HG02840 (cell line): ENCODE data around the gene SRRD.

Experiments used
- ATAC-seq: cut with Tn5 transposase; IDR thresholded peaks from one replicate; pipeline ENCODE4 v1.9.1; 2021; ENCODE audit warnings: mild to moderate bottlenecking, moderate library complexity, moderate number of reproducible peaks; ENCODE audit not compliant: unreplicated experiment, low FRiP score

The SRRD gene

DNA sequence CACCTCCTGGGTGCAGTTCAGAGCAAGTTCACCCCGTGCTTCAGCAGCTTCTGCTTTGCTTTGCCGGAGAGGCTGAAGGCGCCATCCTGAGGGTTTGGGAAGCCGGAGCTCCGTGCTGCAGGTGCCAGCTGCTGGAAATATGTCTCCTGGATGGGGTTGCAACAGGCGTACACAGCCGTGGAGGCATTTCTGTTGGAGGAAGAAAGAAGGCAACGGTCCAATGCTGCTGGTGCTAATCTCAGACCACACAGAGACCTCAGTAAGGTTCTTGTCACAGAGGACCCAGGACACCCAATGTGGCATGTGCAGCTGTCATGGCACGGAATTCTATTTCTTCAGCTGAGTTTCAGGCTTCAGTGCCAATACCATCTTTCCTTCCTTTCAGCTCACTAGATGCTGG is 30.5 kb upstream of the SRRD start:
- ATAC-seq, result no peak

DNA sequence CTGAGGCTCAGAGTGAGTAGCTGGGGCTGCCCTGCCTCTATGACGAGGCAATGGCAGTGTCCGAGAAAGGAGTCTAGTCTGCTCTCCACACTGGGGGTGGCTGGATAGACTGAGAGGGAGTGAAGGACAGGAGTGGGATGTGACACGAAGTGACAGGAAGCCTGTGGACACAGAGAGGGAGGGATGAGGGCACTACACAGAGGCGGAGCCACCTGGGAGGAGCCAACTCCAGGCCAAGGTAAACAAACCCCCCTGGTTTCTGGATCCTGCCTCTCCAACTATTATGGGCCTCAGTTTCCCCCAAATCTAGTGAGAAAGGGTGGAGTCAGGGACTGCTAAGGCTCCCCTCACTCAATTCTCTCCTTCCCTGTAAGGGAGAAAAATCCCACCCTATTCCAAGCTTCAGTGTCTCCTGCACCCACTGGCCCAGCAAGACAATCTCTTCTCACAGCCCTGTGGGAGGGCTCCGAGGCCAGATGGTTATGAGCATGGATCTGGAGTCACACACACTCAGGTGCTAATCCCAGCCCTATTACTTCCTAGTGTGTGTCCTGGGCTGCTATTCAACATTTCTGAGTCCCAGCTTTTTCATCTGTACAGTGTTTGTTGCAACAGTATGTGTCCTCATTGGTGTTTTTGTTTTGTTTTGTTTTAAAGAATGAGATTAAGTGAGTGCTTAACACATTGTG is 29.7 kb upstream of the SRRD start:
- ATAC-seq, result no peak

DNA sequence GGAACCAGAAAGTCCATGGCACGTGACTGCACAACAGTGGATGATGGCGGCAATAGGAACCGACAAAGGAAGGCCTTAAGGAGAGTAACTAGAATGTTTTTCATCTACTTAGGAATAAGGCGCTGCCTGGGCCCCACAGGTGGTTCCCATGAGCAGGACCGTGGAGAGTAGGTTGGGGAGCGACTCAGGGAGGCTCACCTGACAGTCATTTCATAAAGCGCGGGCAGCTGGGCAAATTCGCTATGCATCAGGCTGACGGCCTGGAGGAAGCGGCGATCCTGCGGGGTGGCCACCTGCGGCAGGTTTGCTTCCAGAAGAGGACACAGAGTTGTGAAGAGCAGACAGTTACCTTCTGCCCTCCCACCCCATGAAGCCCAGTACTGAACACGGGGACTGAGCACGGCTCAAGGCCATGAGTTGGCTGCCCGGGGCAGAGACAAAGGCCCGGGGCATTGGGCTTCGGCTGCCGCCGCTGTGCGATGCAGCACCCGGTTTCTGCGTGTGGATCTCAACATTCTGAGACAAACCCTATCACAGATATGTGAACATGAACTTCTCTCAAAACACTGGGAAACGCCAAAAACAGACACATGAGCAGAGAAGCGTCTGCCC is 25.9 kb upstream of the SRRD start:
- ATAC-seq, result no peak

DNA sequence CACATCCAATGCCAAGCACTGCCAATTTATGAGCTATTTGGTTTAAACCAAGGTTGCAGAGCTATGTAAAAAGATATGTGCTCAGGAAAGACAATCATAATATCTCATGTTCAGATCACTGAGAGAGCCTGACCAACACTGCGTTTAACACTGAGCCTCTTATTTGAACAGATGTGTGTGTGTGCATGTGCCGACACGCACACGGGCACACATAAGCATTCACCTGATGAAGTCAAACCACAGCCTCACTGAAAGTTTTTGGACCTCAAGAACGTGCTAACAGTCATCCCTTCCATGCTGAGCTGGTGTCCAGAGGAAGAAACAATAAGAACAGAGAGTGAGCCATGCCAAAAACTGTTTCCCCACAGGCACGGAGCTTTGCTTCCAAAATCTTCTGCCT is 23.5 kb upstream of the SRRD start:
- no peak for ATAC-seq

DNA sequence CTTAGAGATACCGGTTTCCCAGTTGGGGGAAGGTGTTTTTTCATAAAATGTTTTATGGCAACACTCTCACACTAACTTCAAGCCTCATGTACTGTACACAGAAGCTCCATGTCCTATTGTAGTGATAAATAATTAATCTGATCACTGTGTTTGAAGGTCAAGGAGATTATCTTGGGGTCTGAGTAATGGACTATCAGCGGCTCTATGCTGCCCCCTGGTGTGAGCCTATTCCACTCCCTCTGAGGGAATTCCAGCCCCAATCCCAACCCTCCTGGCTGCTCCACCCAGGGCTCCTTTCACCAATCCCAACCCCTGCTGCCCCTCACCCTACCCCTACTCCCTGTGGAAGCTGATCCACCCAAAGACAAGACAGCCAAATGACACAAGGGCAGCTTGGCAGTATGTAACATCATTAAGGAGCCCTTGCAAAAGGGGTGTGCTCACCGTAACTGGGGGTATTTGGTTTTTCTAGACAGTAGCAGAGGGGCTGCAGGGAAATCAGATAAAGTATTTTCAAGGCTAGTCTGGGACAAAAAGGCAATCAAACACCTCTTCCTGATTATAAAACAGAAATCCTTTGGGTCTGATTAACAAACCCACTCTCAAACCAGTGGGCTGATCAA is 22.4 kb upstream of the SRRD start:
- no peak for ATAC-seq

DNA sequence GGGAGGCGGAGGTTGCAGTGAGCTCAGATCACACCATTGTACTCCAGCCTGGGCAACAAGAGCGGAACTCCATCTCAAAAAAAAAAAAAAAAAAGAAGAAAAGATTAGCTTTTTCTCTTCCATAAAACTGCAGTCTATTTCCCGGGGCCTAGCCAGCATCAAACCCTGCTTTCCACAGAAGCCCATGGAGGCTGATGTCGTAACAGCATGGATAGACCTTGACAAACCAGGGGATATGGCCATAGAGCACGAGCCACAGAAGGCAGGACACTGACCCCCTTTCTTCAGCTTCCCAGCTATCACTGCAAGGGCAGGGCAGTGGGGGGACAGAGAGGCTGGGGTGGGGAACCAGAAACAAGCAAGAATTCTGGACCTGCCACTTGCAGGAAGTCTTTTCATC is 21.6 kb upstream of the SRRD start:
- no peak for ATAC-seq

DNA sequence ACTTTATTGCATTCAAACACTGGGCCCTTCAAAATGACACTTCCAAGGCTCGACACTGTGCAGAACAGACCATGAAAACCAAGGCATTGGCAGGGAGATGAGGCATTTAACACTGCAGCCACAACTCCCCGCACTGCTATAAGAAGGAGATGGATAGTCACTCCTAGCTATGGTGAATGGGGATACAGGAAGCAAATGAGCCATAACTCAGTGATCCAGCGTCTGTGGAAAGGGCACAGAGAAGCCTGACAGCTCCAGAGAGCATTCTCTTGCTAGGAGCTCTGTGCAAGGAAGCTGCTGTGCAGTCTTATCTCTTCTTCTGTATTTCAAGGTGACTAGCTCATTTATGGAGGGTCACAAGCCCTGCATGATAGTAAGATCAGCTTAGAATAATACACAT is 21.0 kb upstream of the SRRD start:
- no peak for ATAC-seq

DNA sequence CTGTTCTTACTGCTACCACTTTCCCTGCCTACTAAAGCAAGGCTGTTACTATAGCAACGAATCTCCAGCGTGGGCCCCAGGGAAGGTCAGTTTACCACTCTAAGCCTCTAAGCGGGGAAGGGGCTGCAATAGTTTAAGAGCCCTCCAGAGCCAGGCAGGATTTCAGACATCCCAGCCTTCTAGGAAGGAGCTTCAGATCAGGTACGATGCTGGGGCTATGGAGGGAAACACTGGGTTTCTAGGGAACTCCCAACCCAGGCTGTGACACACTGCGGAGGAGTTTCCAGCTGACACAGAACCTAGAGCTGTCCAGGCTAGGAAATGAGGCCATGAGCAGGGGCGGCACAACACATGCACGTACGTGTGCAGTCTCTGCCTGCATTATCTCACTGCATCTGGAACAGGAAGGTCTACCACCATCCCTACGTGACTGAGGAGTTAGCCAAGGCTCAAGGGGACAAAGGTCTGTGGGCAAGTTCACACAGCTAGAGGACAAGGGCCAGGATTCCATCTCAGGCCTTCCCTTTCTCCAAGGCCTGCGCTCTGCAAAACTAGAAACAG is 20.5 kb upstream of the SRRD start:
- no peak for ATAC-seq

DNA sequence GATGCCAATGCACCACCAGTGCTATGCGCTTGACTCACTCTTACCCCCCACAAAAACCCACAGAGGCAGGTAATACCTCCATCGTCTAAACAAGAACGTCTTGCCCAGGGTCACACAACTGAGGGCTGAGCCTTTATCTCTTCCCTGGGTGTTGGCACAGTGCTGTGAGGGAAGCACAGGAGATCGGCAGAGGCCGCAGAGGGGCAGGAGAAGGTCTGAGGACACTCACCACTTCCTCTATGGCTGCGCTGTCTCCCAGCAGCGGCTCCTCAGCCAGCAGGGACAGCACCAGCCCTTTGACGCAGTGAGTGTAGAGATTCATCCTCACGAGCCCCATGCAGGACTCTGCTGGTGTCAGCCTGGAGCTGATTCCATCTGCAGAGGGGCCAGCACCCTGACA is 20.0 kb upstream of the SRRD start:
- no peak for ATAC-seq

DNA sequence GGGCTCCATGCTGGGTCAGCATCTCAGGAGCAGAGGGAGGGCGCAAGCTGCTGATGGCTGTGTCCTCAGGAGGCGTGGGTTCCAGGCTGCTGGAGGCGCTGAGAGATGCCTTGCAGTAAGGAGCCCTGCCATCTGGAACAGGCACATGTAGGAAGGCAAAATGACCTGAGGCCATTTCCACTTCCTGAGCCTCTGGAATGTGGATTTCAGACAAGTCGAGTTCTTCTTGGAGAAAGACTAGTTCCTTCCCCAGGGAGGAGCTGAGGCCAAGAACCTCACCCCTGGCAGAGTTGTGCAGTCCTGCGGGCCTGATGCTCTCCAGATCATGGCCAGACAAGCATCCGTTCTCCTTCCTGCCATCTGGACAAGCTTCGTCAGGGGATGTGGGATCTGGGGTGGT is 19.4 kb upstream of the SRRD start:
- ATAC-seq, result no peak

DNA sequence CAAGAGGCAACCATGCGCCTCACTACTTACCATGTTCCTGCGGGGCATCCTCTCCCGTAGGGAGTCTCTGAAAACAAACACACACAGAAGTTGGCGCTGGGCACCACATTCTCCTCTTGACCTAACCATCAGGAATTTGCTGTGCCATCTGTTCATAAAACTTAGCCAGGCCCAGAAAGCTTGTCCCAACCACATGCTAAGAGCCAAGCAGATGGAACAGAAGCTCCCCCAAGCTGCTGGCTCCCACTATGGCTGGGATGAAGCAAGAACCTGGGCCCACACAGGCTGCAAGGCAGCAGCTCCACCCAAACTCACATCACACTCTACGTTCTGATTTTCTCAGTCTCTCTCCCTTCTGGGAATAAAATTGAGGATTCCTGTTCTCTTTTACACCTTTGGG is 17.5 kb upstream of the SRRD start:
- no peak for ATAC-seq

DNA sequence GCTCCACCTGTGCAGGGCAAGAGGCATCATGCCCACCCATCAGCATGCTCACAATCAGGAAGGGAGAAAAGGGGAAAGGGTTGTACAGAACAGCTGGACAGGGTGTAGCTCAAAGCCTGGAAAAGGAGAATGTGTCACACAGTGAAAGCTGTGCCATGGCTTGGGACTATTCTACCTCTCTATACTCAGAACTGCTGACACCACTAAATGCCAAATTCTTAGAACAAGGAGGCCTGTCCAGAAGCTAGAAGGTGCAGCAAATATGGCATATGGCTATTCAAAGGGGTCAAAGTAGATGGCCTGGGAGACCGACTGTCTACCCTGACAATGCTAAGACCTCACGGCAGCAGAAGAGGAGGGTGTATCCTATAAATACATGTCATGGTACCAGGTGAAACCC is 12.9 kb upstream of the SRRD start:
- no peak for ATAC-seq

DNA sequence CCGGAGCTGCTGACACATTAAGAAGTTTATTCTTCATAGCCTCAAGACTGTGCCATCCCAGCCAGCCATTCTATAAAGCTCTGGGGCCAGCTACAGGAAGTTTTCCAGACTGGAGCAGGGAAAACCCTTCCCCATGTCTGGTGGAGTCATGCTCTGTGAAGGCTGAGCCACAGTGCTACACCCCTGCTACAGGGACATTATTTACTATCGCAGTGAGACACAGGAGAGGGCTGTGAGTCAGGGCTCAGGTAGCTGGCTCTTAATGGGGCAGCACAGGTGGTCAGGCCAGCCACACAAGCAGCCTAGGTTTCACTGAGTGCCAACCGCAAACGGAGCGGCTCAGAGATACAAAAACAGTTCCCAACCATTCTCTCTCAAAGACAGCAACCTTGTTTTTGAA is 12.2 kb upstream of the SRRD start:
- no peak for ATAC-seq

DNA sequence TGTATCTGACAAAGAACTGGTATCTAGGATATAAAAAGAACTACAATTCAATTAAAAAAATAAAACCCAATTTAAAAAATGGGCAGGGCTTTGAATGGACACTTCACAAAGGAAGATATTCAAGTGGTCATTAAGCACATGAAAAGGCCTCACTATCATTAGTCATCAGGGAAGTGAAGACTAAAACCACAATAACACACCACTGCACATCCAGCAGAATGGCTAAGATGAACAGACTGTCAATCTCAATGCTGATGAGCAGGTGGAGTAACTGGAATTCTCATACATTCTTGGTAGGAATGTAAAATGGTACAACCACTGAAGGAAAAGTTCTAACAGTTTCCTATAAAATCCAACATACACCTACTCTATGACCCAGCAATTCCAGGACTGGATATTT is 9.0 kb upstream of the SRRD start:
- no peak for ATAC-seq

DNA sequence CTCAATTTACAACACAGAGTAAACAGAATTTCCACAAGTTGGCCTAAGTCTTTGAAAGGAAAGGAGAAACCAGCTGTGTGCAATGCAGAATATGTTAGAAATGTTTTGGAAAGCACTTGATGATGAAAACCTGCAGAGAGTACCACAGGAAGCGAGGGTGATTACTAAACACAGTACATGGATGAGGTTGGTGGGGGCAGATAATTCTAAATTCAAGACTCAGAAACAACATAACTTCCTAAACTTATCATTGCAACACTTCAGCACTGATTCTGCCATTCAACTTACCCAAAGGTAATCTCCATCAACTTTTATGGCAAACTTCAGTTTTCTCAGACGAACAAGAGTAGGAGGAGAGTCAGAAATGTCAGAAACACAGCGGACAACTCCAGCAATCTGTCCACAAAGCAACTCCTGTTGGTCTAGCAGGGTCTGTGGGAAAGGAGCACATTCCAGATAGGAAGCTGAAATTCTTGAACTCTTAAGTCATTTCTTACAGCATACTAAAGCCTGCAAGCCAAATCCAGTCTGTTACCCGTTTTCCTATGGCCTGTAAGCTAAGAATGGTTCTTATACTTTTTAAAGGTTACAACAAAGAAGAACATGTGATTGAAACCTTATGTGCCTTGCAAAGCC is 6.9 kb upstream of the SRRD start:
- ATAC-seq, result no peak

DNA sequence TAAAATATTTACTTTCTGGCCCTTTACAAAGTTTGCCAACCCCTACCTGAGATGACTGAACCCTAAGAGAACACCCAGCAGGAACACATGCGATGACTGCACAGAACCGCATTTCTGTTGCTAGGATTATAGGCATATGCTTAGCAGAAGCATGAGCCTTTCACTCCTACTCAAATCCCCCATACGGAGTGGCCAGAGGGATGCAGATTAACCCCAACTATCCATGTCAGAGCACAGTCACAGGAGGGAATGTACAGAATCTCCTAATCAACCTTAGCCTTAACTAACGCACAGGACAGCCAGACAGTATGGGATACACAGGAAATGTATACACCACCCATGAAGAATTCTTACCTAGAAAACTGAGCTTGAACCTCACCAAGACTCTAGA is 6.3 kb upstream of the SRRD start:
- ATAC-seq, result no peak

DNA sequence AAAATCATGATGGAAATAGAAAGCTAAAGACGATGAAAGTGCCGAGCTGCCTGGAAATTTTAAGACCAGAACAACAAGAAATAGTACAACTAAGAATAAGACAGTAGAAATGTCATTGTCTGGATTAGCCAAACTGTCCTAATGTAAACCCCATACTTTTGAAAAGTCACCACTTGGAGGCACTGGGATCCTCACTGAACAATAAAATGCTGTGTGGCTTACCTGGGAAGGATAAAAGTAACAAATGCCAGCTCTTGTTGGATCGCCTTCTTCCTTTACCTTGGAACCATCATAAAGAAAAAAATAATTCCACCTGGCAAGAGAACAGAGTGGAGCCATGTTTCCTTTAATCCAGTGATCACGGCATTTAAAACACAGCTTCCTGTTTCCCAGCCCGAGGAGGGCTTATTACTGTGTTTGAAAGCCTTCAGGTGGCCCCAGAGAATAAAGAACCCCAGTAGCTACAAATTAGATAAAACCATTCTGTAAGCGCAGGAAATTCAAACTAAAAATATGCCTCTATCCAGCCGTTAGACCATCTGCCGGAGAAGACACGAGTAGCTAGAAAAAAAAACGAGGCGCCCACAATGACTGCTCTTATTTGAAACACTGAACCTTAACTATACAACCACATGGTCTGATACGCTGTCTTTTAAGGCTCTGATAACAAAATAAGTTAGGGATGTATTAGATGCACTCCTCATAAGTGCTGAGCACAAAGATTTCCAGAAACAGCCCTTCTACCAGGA is 4.5 kb upstream of the SRRD start:
- ATAC-seq, result no peak

DNA sequence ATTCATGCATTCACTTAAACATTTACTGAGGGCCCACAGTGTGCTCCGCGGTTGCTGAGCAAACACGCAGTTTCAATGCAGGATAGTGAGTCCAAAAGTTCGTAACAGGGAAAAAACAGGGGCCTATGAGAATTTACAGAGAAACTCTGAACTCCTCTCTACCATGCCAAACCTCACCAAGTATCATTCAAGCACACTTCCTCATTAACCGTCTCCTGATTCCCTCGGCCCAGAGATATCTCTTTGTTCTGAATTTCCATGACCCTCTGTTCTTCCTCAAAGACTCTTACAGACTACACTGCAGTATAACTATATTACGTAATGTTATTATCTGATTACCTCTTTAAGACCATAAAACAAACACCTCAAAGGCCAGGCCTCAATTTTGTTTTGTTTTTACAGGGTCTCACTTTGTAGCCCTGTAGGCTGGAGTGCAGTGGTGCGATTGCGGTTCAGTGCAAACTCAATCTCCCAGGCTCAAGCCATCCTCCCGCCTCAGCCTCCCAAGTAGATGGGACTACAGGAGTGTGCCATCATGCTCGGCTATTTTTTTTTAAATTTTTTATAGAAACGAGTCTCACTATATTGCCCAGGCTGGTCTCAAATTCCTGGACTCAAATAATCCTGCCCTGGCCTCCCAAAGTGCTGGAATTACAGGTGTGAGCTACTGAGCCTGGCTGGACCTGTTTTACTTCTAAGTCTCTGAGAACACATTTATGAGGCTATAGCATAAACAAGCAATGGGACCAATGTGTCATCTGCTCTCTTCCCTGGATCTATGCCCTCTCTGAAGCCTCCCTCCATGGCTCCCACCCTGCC is 3.7 kb upstream of the SRRD start:
- ATAC-seq, result no peak

DNA sequence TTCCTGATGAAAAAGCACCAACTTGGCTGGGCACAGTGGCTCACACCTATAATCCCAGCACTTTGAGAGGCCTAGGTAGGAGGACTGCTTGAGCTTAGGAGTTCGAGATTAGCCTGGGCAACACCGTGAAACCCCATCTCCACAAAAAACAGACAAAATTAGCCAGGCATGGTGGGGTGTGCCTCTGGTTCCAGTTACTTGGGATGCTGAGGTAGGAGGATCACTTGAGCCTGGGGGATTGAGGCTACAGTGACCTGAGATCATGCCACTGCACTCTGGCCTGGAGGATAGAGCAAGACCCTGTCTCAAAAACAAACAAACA is 3.1 kb upstream of the SRRD start:
- ATAC-seq, result no peak

DNA sequence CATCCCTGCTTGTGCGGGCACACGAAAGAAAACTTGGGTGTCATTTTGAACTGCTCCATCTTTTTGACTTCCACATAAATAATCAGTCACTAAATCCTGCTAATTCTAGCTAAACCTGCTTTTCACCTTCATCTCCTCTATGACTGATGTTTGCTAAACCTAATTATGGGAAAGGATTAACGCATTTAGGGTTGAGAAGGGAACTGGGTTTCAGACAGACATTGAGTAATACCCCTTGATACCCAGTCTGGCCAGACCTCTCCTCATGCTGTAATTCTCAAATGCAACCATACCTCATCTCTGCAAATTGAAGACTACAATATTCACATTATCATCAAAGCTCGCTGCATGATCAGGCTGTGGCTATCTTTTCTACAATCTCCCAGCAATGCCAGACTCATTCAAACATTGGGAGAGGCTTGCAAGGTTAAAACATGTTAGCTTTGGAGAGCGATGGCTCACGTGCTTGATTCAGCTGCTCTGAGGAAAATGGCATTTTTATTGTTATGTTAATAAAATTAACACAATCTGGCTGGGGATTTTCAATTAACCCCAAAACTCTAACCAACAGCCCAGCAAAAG is 2.5 kb upstream of the SRRD start:
- ATAC-seq, result no peak
